ENCODE measurements around the gene EVC. TPM values are rescaled to one million over a fixed set of nuclear protein-coding genes. Genes with fewer than 3 reads are reported as not detected.

EVC gene
- total RNA-seq, 4 donors from 2014 or later: 12.2 to 24.1 (median 22.3) TPM

DNA sequence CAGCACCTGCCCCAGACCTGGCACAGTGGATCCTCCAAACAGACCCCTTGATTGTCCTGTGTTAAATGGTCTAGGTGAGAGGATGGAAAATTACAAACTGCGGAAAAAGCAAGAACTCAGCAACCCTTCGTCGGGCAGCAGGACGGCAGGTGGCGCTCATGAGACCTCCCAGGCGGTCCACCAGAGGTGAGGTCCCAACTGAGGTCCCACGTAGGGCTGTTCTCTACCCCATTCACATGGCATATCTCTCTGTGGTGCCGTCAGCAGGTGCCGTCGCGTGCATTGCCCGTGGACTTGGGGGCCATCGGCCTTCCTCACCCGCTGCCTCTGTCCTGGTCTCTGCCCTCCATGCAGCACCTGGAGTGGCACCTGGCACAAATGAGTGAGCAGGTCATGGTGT lies 93.7 kb downstream of the EVC start:
- WGBS, 2 donors: 92% methylated on average over 14 of the region's 14 CpGs
- DNase-seq (ENCODE audit: low spot score in 2 of 2): no peak
- TF ChIP-seq POLR2A (IDR thresholded peaks at IDR 0.05) (no peak), CTCF (IDR thresholded peaks at IDR 0.05) (no peak)
- H3K4me3 ChIP-seq (ENCODE audit: low read depth, poor library complexity, severe bottlenecking): no peak overlapping the region
- intact Hi-C loops (cut with DNase I; ENCODE audit: low total_unique reads): no loop called here

- 91 to 96% methylated on average over 11 of the region's 11 CpGs for WGBS, 2 donors
Measured at GRCh38 chr4:5805270-5805669, 94.3 kb downstream of the EVC start.

DNA sequence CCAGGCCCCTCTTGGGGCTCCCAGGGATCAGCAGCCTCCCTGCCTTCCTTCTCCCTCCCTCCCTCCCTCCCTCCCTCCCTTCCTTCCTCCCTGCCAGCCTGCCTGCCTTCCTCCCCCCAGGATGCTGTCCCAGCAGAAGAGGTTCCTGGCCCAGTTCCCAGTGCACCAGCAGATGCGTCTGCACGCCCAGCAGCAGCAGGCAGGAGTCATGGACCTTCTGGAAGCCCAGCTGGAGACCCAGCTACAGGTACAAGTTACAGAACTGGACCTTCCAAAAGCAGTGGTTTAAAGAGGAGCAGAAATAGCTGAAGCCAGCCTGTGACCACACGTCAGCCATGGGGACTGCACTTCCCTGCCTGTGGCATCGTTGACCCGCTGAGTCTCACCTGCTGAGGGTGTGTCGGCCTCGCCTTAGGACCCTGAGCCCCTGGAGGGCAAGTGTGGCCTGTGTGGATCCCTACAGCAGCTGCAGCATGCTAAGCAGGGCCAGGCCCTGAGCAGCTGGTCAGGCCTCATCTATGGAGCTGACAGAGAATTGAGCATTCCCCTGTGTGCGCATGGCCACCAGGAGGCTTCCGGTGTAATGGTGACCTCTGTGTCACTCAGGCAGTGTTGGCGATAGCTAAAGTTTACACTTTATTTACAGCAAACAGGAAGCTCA lies 97.2 kb downstream of the EVC start:
- TF ChIP-seq CTCF (IDR thresholded peaks at IDR 0.05) (no peak), POLR2A (IDR thresholded peaks at IDR 0.05) (no peak)
- WGBS, 2 donors: 77 to 81% methylated on average over 10 of the region's 10 CpGs
- H3K4me3 ChIP-seq (ENCODE audit: low read depth, poor library complexity, severe bottlenecking): no peak overlapping the region
- intact Hi-C loops (cut with DNase I; ENCODE audit: low total_unique reads): no loop called here
- DNase-seq (ENCODE audit: low spot score in 2 of 2): no peak

More at GRCh38 chr4:5805270-5805669, 94.3 kb downstream of the EVC start:
- intact Hi-C loops (cut with DNase I; ENCODE audit: low total_unique reads): no loop called here
- no peak overlapping the region for H3K4me3 ChIP-seq (ENCODE audit: low read depth, poor library complexity, severe bottlenecking)
- DNase-seq (ENCODE audit: low spot score in 2 of 2): no peak
- TF ChIP-seq CTCF (IDR thresholded peaks at IDR 0.05) (no peak), POLR2A (IDR thresholded peaks at IDR 0.05) (no peak)

GRCh38 chr4:5809216-5809776 lies 98.3 kb downstream of the EVC start:
- WGBS, 2 donors: 88 to 89% methylated on average over 12 of the region's 12 CpGs
- TF ChIP-seq POLR2A (IDR thresholded peaks at IDR 0.05) (no peak), CTCF (IDR thresholded peaks at IDR 0.05) (no peak)
- H3K4me3 ChIP-seq (ENCODE audit: low read depth, poor library complexity, severe bottlenecking): no peak overlapping the region
- intact Hi-C loops (cut with DNase I; ENCODE audit: low total_unique reads): no loop called here
- no peak for DNase-seq (ENCODE audit: low spot score in 2 of 2)

DNA sequence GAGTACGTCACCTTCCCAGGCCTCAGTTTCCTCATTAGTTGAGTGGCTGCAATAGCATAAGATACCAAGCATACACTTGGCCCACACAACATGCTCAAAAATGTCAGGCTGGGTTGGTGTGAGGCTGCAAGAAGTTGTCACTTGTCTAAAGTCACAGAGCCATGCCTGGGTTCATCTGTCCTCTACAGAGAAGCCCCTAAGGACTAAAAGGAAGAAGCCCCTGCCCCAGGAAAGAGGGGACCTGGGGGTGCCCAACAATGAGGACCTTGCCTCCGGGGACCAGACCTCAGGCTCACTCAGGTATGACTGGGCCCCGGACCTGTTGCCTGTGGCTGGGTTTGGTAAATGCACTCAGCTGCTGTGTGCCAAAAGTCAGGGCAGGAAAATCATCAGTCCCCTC lies 99.2 kb downstream of the EVC start:
- 94 to 96% methylated on average over 3 of the region's 3 CpGs for WGBS, 2 donors
- no peak for DNase-seq (ENCODE audit: low spot score in 2 of 2)
- TF ChIP-seq CTCF (IDR thresholded peaks at IDR 0.05) (no peak), POLR2A (IDR thresholded peaks at IDR 0.05) (no peak)
- intact Hi-C loops (cut with DNase I; ENCODE audit: low total_unique reads): loop anchor here (10.0 kb wide), 2 partner anchors 345 to 755 kb away; partner anchors contain the start of gene STK32B
- no peak overlapping the region for H3K4me3 ChIP-seq (ENCODE audit: low read depth, poor library complexity, severe bottlenecking)

Data from lower leg skin (tissue), 4 donors.